ENCODE measurements around the gene UBAC2. TPM values are rescaled to one million over a fixed set of nuclear protein-coding genes. Genes with fewer than 3 reads are reported as not detected.

UBAC2 gene
- total and polyA plus RNA-seq, 2 donors (not counting 3 experiments of a cell fraction or from before 2014, with no cell fraction given) = 45.7 to 54.4 TPM

GRCh38 chr13:99344610-99345208, 144.1 kb downstream of the UBAC2 start:
- CTCF ChIA-PET = interaction anchor here (0.6 to 1.2 kb wide), 3 partner anchors 12 to 25 kb away, joined by 3 read pairs; no protein-coding TSS in a partner anchor
- Histone ChIP-seq H3K4me2 (ENCODE audit: insufficient read depth, low read length) (no peak overlapping the region), H3K4me3 (replicated peaks in 1 of 3; ENCODE audit: insufficient read depth in 1 of 3, low read depth in 1 of 3, low read length in 3 of 3) (no peak overlapping the region), H3K9ac (replicated peaks; ENCODE audit: extremely low read depth, insufficient read depth, low read length) (no peak overlapping the region), H3K27me3 (ENCODE audit: control insufficient read depth in 2 of 2, insufficient read depth in 2 of 2, low read length in 2 of 2) (no peaks in the 10 kb centered on the region), H3K27ac (ENCODE audit: insufficient read depth, low read depth, low read length) (no peak overlapping the region), H3K4me1 (ENCODE audit: control insufficient read depth, extremely low read depth, insufficient read depth, low read length) (no peaks in the 10 kb centered on the region), H3K36me3 (ENCODE audit: control insufficient read depth in 2 of 2, extremely low read depth in 1 of 2, insufficient read depth in 2 of 2, low read length in 2 of 2) (peaks cover 0 to 12% of the 10 kb centered on the region in 2 experiments), H3K9me1 (replicated peaks; ENCODE audit: control insufficient read depth, extremely low read depth, insufficient read depth, low read length) (no peaks in the 10 kb centered on the region), H3K79me2 (ENCODE audit: control insufficient read depth, insufficient read depth, low read length) (no peaks in the 10 kb centered on the region), H2AFZ (ENCODE audit: low read depth, low read length) (no peak overlapping the region), H4K20me1 (replicated peaks; ENCODE audit: control insufficient read depth, extremely low read depth, insufficient read depth, low read length) (no peaks in the 10 kb centered on the region), H3K9me3 (replicated peaks; ENCODE audit: control insufficient read depth, insufficient read depth, low read length) (no peaks in the 10 kb centered on the region)
- POLR2A ChIA-PET = no interaction called here
- dilution Hi-C loops (cut with MboI; ENCODE audit: extremely low pct_ligation_motif_present, low sequenced_read_pairs) = no loop called here
- FAIRE-seq (no peak), DNase-seq (ENCODE audit: low read depth, low spot score) (no peak)
- no peak for TF ChIP-seq MYC (IDR thresholded peaks at IDR 0.05; ENCODE audit: low read depth, low read length)
- TF ChIP-seq MAX (IDR thresholded peaks at IDR 0.05; ENCODE audit: insufficient read depth, insufficient read length) = no peak
- no peak for TF ChIP-seq POLR2AphosphoS5 (IDR thresholded peaks at IDR 0.05; ENCODE audit: insufficient read depth, low read depth, low read length)
- TF ChIP-seq EZH2 (IDR thresholded peaks at IDR 0.05; ENCODE audit: borderline replicate concordance, low read depth, low read length, severe bottlenecking) = no peak
- TF ChIP-seq FOS (IDR thresholded peaks at IDR 0.05; ENCODE audit: borderline replicate concordance, insufficient read depth, low read length) = no peak
- TF ChIP-seq, protein P1, sequence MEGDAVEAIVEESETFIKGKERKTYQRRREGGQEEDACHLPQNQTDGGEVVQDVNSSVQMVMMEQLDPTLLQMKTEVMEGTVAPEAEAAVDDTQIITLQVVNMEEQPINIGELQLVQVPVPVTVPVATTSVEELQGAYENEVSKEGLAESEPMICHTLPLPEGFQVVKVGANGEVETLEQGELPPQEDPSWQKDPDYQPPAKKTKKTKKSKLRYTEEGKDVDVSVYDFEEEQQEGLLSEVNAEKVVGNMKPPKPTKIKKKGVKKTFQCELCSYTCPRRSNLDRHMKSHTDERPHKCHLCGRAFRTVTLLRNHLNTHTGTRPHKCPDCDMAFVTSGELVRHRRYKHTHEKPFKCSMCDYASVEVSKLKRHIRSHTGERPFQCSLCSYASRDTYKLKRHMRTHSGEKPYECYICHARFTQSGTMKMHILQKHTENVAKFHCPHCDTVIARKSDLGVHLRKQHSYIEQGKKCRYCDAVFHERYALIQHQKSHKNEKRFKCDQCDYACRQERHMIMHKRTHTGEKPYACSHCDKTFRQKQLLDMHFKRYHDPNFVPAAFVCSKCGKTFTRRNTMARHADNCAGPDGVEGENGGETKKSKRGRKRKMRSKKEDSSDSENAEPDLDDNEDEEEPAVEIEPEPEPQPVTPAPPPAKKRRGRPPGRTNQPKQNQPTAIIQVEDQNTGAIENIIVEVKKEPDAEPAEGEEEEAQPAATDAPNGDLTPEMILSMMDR (IDR thresholded peaks at IDR 0.05; ENCODE audit: extremely low read depth in 1 of 2, insufficient read depth in 1 of 2, low read depth in 1 of 2, low read length in 2 of 2) = no peak
- TF ChIP-seq POLR2A (IDR thresholded peaks at IDR 0.05; ENCODE audit: low read depth, low read length) = no peak
- no peak for TF ChIP-seq GATA2 (IDR thresholded peaks at IDR 0.05; ENCODE audit: insufficient read depth, insufficient read length, low read depth, low read length)
- intact Hi-C loops (cut with micrococcal nuclease) = no loop called here
- no TSS peak for BruUV-seq (replicated peaks)
